H1 (cell line): Measurements from ENCODE around the gene PTPRCAP. TPM values are rescaled to one million over a fixed set of nuclear protein-coding genes. Genes with fewer than 3 reads are reported as not detected.
A peak's percentile ranks its signal among the peaks of the same experiment; 100 is the strongest.

Source experiments
- CTCF ChIA-PET: fragments of 300-600 bp; sonication (Branson Sonifier 250); formaldehyde crosslinking; loops from one replicate; lab custom pipeline; 2021; ENCODE audit not compliant: partially characterized antibody; lab: Charles Lee
- POLR2A ChIA-PET: fragments of 300-600 bp; sonication (Branson Sonifier 250); formaldehyde crosslinking; loops from one replicate; lab custom pipeline; 2021; ENCODE audit warnings: inconsistent platforms; ENCODE audit not compliant: partially characterized antibody; lab: Charles Lee
- DNase-seq, 2 experiments: peaks; one replicate each; pipeline versions ENCODE4 v3.0.0 to v3.0.0-alpha.2; 2010 to 2022; ENCODE audit warnings: low spot score in 2 of 2, low read depth in 1 of 2, mixed read lengths in 1 of 2
- FAIRE-seq: peaks from 2 replicates; lab custom pipeline; 2011; peaks lifted over from hg19 to GRCh38; lab: Jason Lieb, UNC
- H2AFZ ChIP-seq: 2 replicates; pipeline ENCODE4 v1.8.1; 2012; ENCODE audit warnings: low read length, inconsistent platforms
- H2AK5ac ChIP-seq: 2 replicates; pipeline ENCODE4 v1.6.1; 2013; ENCODE audit warnings: low read depth, low read length
- H2BK120ac ChIP-seq: replicated peaks from 2 replicates; pipeline ENCODE3; 2013; ENCODE audit warnings: low read depth, low read length, inconsistent platforms
- H2BK12ac ChIP-seq: 2 replicates; pipeline ENCODE4 v1.6.1; 2013; ENCODE audit warnings: low read depth, low read length
- H2BK15ac ChIP-seq: 2 replicates; pipeline ENCODE4 v1.6.1; 2013; ENCODE audit warnings: low read length
- H2BK20ac ChIP-seq: 2 replicates; pipeline ENCODE4 v1.6.1; 2013; ENCODE audit warnings: low read length
- H2BK5ac ChIP-seq: 2 replicates; pipeline ENCODE4 v1.6.1; 2013; ENCODE audit warnings: low read depth, low read length
- H3K14ac ChIP-seq: 2 replicates; pipeline ENCODE4 v1.6.1; 2013; ENCODE audit warnings: inconsistent platforms; ENCODE audit not compliant: insufficient read length
- H3K18ac ChIP-seq: 2 replicates; pipeline ENCODE4 v1.6.1; 2013; ENCODE audit warnings: low read length; ENCODE audit errors: extremely low read depth
- H3K23ac ChIP-seq: 2 replicates; pipeline ENCODE4 v1.6.1; 2013; ENCODE audit warnings: inconsistent platforms; ENCODE audit not compliant: insufficient read length
- H3K23me2 ChIP-seq: 2 replicates; pipeline ENCODE4 v1.6.1; 2013; ENCODE audit warnings: low read depth, low read length
- H3K27ac ChIP-seq: 2 replicates; pipeline ENCODE4 v1.6.1; 2011; ENCODE audit warnings: low read depth, low read length, inconsistent platforms
- H3K27me3 ChIP-seq, 4 experiments: replicated peaks in 1 of 4; 1 replicate in 1 of 4; 2 replicates in 3 of 4; pipeline versions ENCODE4 v1.6.1 to v1.8.1; 2011 to 2013; ENCODE audit warnings: low read length in 3 of 4, mild to moderate bottlenecking in 3 of 4, inconsistent platforms in 2 of 4, mixed read lengths in 2 of 4, moderate library complexity in 1 of 4; ENCODE audit not compliant: control insufficient read depth in 3 of 4, insufficient read depth in 3 of 4; ENCODE audit errors: extremely low read depth in 1 of 4
- H3K36me3 ChIP-seq, 4 experiments: 2 replicates each; pipeline versions ENCODE4 v1.6.1 to v1.8.1; 2011 to 2013; ENCODE audit warnings: mild to moderate bottlenecking in 4 of 4, low read length in 3 of 4, moderate library complexity in 2 of 4, control low read depth in 1 of 4, inconsistent platforms in 1 of 4; ENCODE audit not compliant: insufficient read depth in 4 of 4, control insufficient read depth in 2 of 4
- H3K4ac ChIP-seq: replicated peaks from 2 replicates; pipeline ENCODE3; 2013; ENCODE audit warnings: low read length, low read depth, mixed read lengths, inconsistent platforms; ENCODE audit not compliant: insufficient read length
- H3K4me1 ChIP-seq, 4 experiments: replicated peaks in 1 of 4; 1 replicate in 1 of 4; 2 replicates in 3 of 4; pipeline versions ENCODE4 v1.6.1 to v1.8.1; 2011 to 2013; ENCODE audit warnings: low read length in 3 of 4, inconsistent platforms in 2 of 4, mixed read lengths in 1 of 4; ENCODE audit not compliant: insufficient read depth in 4 of 4, control insufficient read depth in 3 of 4
- H3K4me2 ChIP-seq, 2 experiments: 2 replicates each; pipeline versions ENCODE4 v1.6.1 to v1.8.1; 2011 to 2013; ENCODE audit warnings: low read depth in 2 of 2, low read length in 2 of 2, control low read depth in 1 of 2, inconsistent platforms in 1 of 2, mild to moderate bottlenecking in 1 of 2; ENCODE audit not compliant: insufficient read depth in 1 of 2
- H3K4me3 ChIP-seq, 4 experiments: fragments of 200-600, 300-600 bp in 1 of 4; sonication (generic), shearing (Covaris generic), sonication (Bioruptor Twin) in 1 of 4; 2 replicates each; pipeline versions ENCODE4 v1.5.1 to v1.8.1; 2011 to 2016; ENCODE audit warnings: low read length in 4 of 4, low read depth in 3 of 4, control low read depth in 2 of 4, inconsistent platforms in 2 of 4, mild to moderate bottlenecking in 2 of 4, mixed read lengths in 1 of 4, moderate library complexity in 1 of 4; ENCODE audit not compliant: insufficient read depth in 2 of 4; ENCODE audit errors: extremely low read depth in 1 of 4
- H3K56ac ChIP-seq: replicated peaks from 2 replicates; pipeline ENCODE3; 2013; ENCODE audit warnings: low read depth, mild to moderate bottlenecking, mixed read lengths, low read length, inconsistent platforms; ENCODE audit not compliant: insufficient read length
- H3K79me1 ChIP-seq: 2 replicates; pipeline ENCODE4 v1.6.1; 2013; ENCODE audit warnings: low read depth, low read length, control low read depth
- H3K79me2 ChIP-seq, 2 experiments: 2 replicates each; pipeline versions ENCODE4 v1.6.1 to v1.8.1; 2012 to 2013; ENCODE audit warnings: low read length in 2 of 2, mild to moderate bottlenecking in 2 of 2, inconsistent platforms in 1 of 2; ENCODE audit not compliant: insufficient read depth in 2 of 2, control insufficient read depth in 1 of 2
- H3K9ac ChIP-seq, 4 experiments: replicated peaks in 1 of 4; 1 replicate in 1 of 4; 2 replicates in 3 of 4; pipeline versions ENCODE4 v1.6.1 to v1.8.1; 2011 to 2013; ENCODE audit warnings: low read depth in 3 of 4, low read length in 3 of 4, control low read depth in 2 of 4, mild to moderate bottlenecking in 2 of 4, moderate library complexity in 2 of 4, inconsistent platforms in 1 of 4; ENCODE audit errors: extremely low read depth in 1 of 4
- H3K9me3 ChIP-seq, 2 experiments: 2 replicates each; pipeline versions ENCODE4 v1.6.1 to v1.8.1; 2012 to 2013; ENCODE audit warnings: mild to moderate bottlenecking in 2 of 2, moderate library complexity in 2 of 2, control low read depth in 1 of 2, inconsistent platforms in 1 of 2, low read depth in 1 of 2, low read length in 1 of 2, mixed read lengths in 1 of 2; ENCODE audit not compliant: insufficient read depth in 2 of 2
- H4K20me1 ChIP-seq, 2 experiments: replicated peaks in 1 of 2; 2 replicates each; pipeline versions ENCODE3 to v1.8.1; 2011 to 2013; ENCODE audit warnings: inconsistent platforms in 2 of 2, low read length in 2 of 2, mild to moderate bottlenecking in 1 of 2; ENCODE audit not compliant: insufficient read depth in 2 of 2, control insufficient read depth in 1 of 2
- H4K5ac ChIP-seq: 2 replicates; pipeline ENCODE4 v1.6.1; 2013; ENCODE audit warnings: low read length, low read depth, mixed read lengths, inconsistent platforms; ENCODE audit not compliant: insufficient read length
- H4K8ac ChIP-seq: 2 replicates; pipeline ENCODE4 v1.8.0; 2013; ENCODE audit warnings: mild to moderate bottlenecking, moderate library complexity, low read length, inconsistent platforms; ENCODE audit not compliant: insufficient read depth; ENCODE audit errors: extremely low read depth
- H4K91ac ChIP-seq: replicated peaks from 2 replicates; pipeline ENCODE3; 2013; ENCODE audit warnings: low read length, mixed read lengths, inconsistent platforms; ENCODE audit not compliant: insufficient read length
- POLR2AphosphoS5 ChIP-seq: IDR thresholded peaks from 2 replicates; pipeline ENCODE4 v1.6.1; 2011; ENCODE audit warnings: low read depth, low read length
- TAF1 ChIP-seq: IDR thresholded peaks from 2 replicates; pipeline ENCODE4 v1.6.1; 2011; ENCODE audit warnings: mild to moderate bottlenecking, low read depth, low read length
- WGBS, 2 experiments: shearing (Covaris generic) in 1 of 2; methylation state at CpG; one replicate each; pipeline versions ENCODE4 v1.1.6 to v1.1.7; 2013 to 2015; ENCODE audit warnings: low lambda C conversion rate in 2 of 2, mixed read lengths in 2 of 2, inconsistent platforms in 1 of 2, low coverage in 1 of 2, missing lambda C conversion rate in 1 of 2; ENCODE audit not compliant: insufficient replicate concordance in 2 of 2, insufficient coverage in 1 of 2, insufficient read length in 1 of 2; ENCODE audit errors: extremely low coverage in 1 of 2, missing lambda C conversion rate in 1 of 2; 5-methylcytosine and 5-hydroxymethylcytosine counted together
- polyA plus RNA-seq, 7 experiments: library from polyadenylated mRNA; depleted of rRNA in 3 of 7; stranded (reverse) in 5 of 7; unstranded in 2 of 7; fragments of >200 nt in 5 of 7; fragments of 200-250 nt in 2 of 7; gene quantifications; 1 replicate in 5 of 7; 2 replicates in 1 of 7; 4 replicates in 1 of 7; pipeline versions ENCODE4 v1.2.1 to v1.2.3, GENCODE V29; 2011 to 2013; ENCODE audit warnings: missing spikeins in 2 of 7, mixed read lengths in 2 of 7
- total RNA-seq: library from RNA; stranded (reverse); fragmentation: NEBNext Ultra II Directional; extraction: Animal tissue kit (Norgen Biotek cat#: 25700); gene quantifications from 2 replicates; pipeline ENCODE4 v1.2.1, GENCODE V29; 2021

Gene PTPRCAP
- total and polyA plus RNA-seq, 2 of the 8 experiments (the other 6 are each of a cell fraction or from before 2014, with no cell fraction given) = 0.78 to 6.7 TPM

- Histone ChIP-seq H3K56ac (no peak overlapping the region), H3K18ac (no peak overlapping the region), H3K27me3 (no peaks in the 10 kb centered on the region), H3K23ac (no peak overlapping the region), H3K14ac (no peak overlapping the region), H3K4ac (no peak overlapping the region), H3K79me1 (0 out of 2 replicates have a peak, but pooled peaks cover 2% of the 10 kb centered on the region), H4K5ac (no peak overlapping the region), H3K27ac (no peak overlapping the region), H3K9me3 (no peaks in the 10 kb centered on the region), H4K20me1 (peaks cover 4 to 19% of the 10 kb centered on the region in 2 experiments), H3K23me2 (peaks cover 2% of the 10 kb centered on the region; the same call in 1 of the 2 replicates), H4K91ac (no peak overlapping the region), H3K4me2 (no peak overlapping the region), H2AK5ac (no peak overlapping the region), H2BK12ac (no peak overlapping the region), H3K4me1 (peaks cover 0 to 24% (median 16%) of the 10 kb centered on the region in 4 experiments; a peak in 6 of 7 replicates), H3K4me3 (no peak overlapping the region), H4K8ac (no peak overlapping the region), H2AFZ (no peak overlapping the region), H3K9ac (no peak overlapping the region), H2BK5ac (no peak overlapping the region), H3K79me2 (no peaks in the 10 kb centered on the region), H2BK20ac (no peak overlapping the region), H3K36me3 (peaks cover 6 to 21% (median 10%) of the 10 kb centered on the region in 4 experiments; a peak in 5 of 8 replicates), H2BK120ac (no peak overlapping the region), H2BK15ac (no peak overlapping the region)
- ChIA-PET POLR2A (interaction anchor here (0.7 to 12.5 kb wide), 15 partner anchors 8 to 65 kb away, joined by 3 to 104 read pairs (median 5); partner anchors contain the start of genes CABP4, CARNS1, PITPNM1 and PPP1CA), CTCF (interaction anchor here (0.9 kb wide), 1 partner anchor 100 kb away, joined by 3 read pairs; no protein-coding TSS in a partner anchor)
- DNase-seq (no peak), FAIRE-seq (no peak)
- TF ChIP-seq POLR2AphosphoS5 = peak; percentile 17; the same call in 1 of the 2 replicates
- no peak for TF ChIP-seq TAF1
- WGBS, 2 experiments = 82% methylated on average over 17 of the region's 17 CpGs; no CpG with 5 or more reads in 1 of the 2 experiments
Observed at GRCh38 chr11:67440229-67441097, 3.0 kb upstream of the PTPRCAP start.
